PC-9 (cell line): Measurements from ENCODE around the gene ZNF628. TPM values are rescaled to one million over a fixed set of nuclear protein-coding genes. Genes with fewer than 3 reads are reported as not detected.

Experiments used
- BruUV-seq: library from RNA; stranded (reverse); fragments of 400-500 nt; replicated peaks from 2 replicates; lab custom pipeline; 2021; lab: Mats Ljungman, UMichigan
- CTCF ChIA-PET: fragments of 300-600 bp; sonication (Branson Sonifier 250); formaldehyde crosslinking; loops from one replicate; lab custom pipeline; 2022; ENCODE audit warnings: antibody characterized with exemption; lab: Charles Lee
- POLR2A ChIA-PET: fragments of 300-600 bp; sonication (Branson Sonifier 250); formaldehyde crosslinking; loops from one replicate; lab custom pipeline; 2022; ENCODE audit warnings: antibody characterized with exemption; ENCODE audit not compliant: unreplicated experiment; lab: Charles Lee
- DNase-seq, 2 experiments: peaks; one replicate each; pipeline versions ENCODE4 v3.0.0 to v3.0.0-alpha.2; 2015 to 2022; ENCODE audit warnings: mixed read lengths in 1 of 2
- H2AFZ ChIP-seq: fragments of 200-600 bp; sonication (generic); 2 replicates; pipeline ENCODE4 v1.8.1; 2017; ENCODE audit warnings: antibody characterized with exemption
- H3F3A ChIP-seq: fragments of 200-600 bp; sonication (generic); 2 replicates; pipeline ENCODE4 v1.8.1; 2017; ENCODE audit warnings: antibody characterized with exemption, mild to moderate bottlenecking, low read depth; ENCODE audit not compliant: insufficient read depth
- H3K27ac ChIP-seq: fragments of 200-600 bp; sonication (generic); 2 replicates; pipeline ENCODE4 v1.6.1; 2016; ENCODE audit warnings: mixed run types
- H3K27me3 ChIP-seq: fragments of 200-600 bp; sonication (generic); 2 replicates; pipeline ENCODE4 v1.6.1; 2016; ENCODE audit warnings: low read depth, mixed run types; ENCODE audit not compliant: insufficient read depth
- H3K36me3 ChIP-seq: fragments of 200-600 bp; sonication (generic); 2 replicates; pipeline ENCODE4 v1.6.1; 2016; ENCODE audit warnings: low read depth, mixed run types
- H3K4me1 ChIP-seq: fragments of 200-600 bp; sonication (generic); replicated peaks from 2 replicates; pipeline ENCODE4 v1.6.1; 2016; ENCODE audit warnings: mixed run types; ENCODE audit not compliant: insufficient read depth
- H3K4me2 ChIP-seq: fragments of 200-600 bp; sonication (generic); 2 replicates; pipeline ENCODE4 v1.6.1; 2017; ENCODE audit warnings: mixed run types
- H3K4me3 ChIP-seq: fragments of 200-600 bp; sonication (generic); 2 replicates; pipeline ENCODE4 v1.6.1; 2016; ENCODE audit warnings: mixed run types
- H3K79me2 ChIP-seq: fragments of 200-600 bp; sonication (generic); 2 replicates; pipeline ENCODE4 v1.6.1; 2017; ENCODE audit warnings: low read depth, mixed run types
- H3K9me2 ChIP-seq: fragments of 200-600 bp; sonication (generic); 2 replicates; pipeline ENCODE4 v1.8.1; 2017; ENCODE audit warnings: mild to moderate bottlenecking; ENCODE audit not compliant: insufficient read depth
- H3K9me3 ChIP-seq: fragments of 200-600 bp; sonication (generic); 2 replicates; pipeline ENCODE4 v1.8.1; 2016; ENCODE audit warnings: low read depth; ENCODE audit not compliant: insufficient read depth
- H4K20me1 ChIP-seq: fragments of 200-600 bp; sonication (generic); 2 replicates; pipeline ENCODE4 v1.8.1; 2017; ENCODE audit not compliant: insufficient read depth
- CTCF ChIP-seq: fragments of 200-600 bp; sonication (generic); conservative IDR thresholded peaks from 2 replicates; pipeline ENCODE4 v1.6.1; 2017; ENCODE audit warnings: mixed run types, antibody characterized with exemption, mild to moderate bottlenecking, moderate library complexity
- EZH2 ChIP-seq: fragments of 200-600 bp; sonication (generic); IDR thresholded peaks from 2 replicates; pipeline ENCODE4 v1.8.0; 2017; ENCODE audit warnings: antibody characterized with exemption, low read depth
- intact Hi-C: fragments of 100-400 bp; cut with micrococcal nuclease; formaldehyde crosslinking; loops from one replicate; pipeline ENCODE4 v1.10.0; 2022; ENCODE audit not compliant: unreplicated experiment
- total RNA-seq: library from RNA; stranded (reverse); gene quantifications from 2 replicates; pipeline ENCODE4 v1.2.3, GENCODE V29; 2021

Gene ZNF628
- total RNA-seq, 1 experiment from 2014 or later: 19.3 TPM

GRCh38 chr19:55449469-55449868 lies 26.9 kb upstream of the ZNF628 start:
- no peak for DNase-seq
- no peaks in the 10 kb centered on the region for H3K9me2 ChIP-seq
- H3K9me3 ChIP-seq: no peaks in the 10 kb centered on the region; the same call in 1 of the 2 replicates
- no peak overlapping the region for H3K4me2 ChIP-seq
- no peak for TF ChIP-seq CTCF
- TF ChIP-seq EZH2: no peak
- H3K27me3 ChIP-seq: peaks cover 24% of the 10 kb centered on the region
- no peak overlapping the region for H3K4me3 ChIP-seq
- BruUV-seq: no TSS peak
- H3K79me2 ChIP-seq: no peaks in the 10 kb centered on the region
- CTCF ChIA-PET: no interaction called here
- intact Hi-C loops: no loop called here
- no peak overlapping the region for H2AFZ ChIP-seq
- H3K36me3 ChIP-seq: no peaks in the 10 kb centered on the region
- peaks cover 30% of the 10 kb centered on the region for H3F3A ChIP-seq
- no peaks in the 10 kb centered on the region for H3K4me1 ChIP-seq
- H3K27ac ChIP-seq: no peak overlapping the region
- peaks cover 2% of the 10 kb centered on the region; the same call in 1 of the 2 replicates for H4K20me1 ChIP-seq
- POLR2A ChIA-PET: interaction anchor here (0.5 to 0.9 kb wide), 2 partner anchors 231 to 1557 kb away, joined by 3 to 8 read pairs; no protein-coding TSS in a partner anchor

- Histone ChIP-seq H2AFZ (no peak overlapping the region), H3K36me3 (no peaks in the 10 kb centered on the region), H3K27ac (no peak overlapping the region), H3K27me3 (peaks cover 9% of the 10 kb centered on the region), H3K4me2 (no peak overlapping the region), H3K9me2 (no peaks in the 10 kb centered on the region), H3K79me2 (no peaks in the 10 kb centered on the region), H3K4me3 (no peak overlapping the region), H4K20me1 (peaks cover 7% of the 10 kb centered on the region), H3K4me1 (no peaks in the 10 kb centered on the region), H3K9me3 (no peaks in the 10 kb centered on the region; the same call in 1 of the 2 replicates), H3F3A (peaks cover 29% of the 10 kb centered on the region)
- BruUV-seq: no TSS peak
- ChIA-PET POLR2A (no interaction called here), CTCF (interaction anchor here (0.6 kb wide), 1 partner anchor 310 kb away, joined by 4 read pairs; no protein-coding TSS in a partner anchor)
- DNase-seq: no peak
- TF ChIP-seq EZH2: no peak
- no peak for TF ChIP-seq CTCF
- intact Hi-C loops: no loop called here
These were observed 25.1 kb upstream of the ZNF628 start for GRCh38 chr19:55451163-55451964.

GRCh38 chr19:55451965-55452748 lies 24.3 kb upstream of the ZNF628 start:
- H3K9me2 ChIP-seq: no peaks in the 10 kb centered on the region
- BruUV-seq: no TSS peak
- H3F3A ChIP-seq: peaks cover 22% of the 10 kb centered on the region
- ChIA-PET POLR2A (no interaction called here), CTCF (interaction anchor here (0.6 kb wide), 1 partner anchor 311 kb away, joined by 4 read pairs; no protein-coding TSS in a partner anchor)
- no peak for DNase-seq
- no peaks in the 10 kb centered on the region for H3K79me2 ChIP-seq
- no peak overlapping the region for H3K4me2 ChIP-seq
- intact Hi-C loops: no loop called here
- H3K4me1 ChIP-seq: no peaks in the 10 kb centered on the region
- peaks cover 4% of the 10 kb centered on the region; the same call in 1 of the 2 replicates for H3K27me3 ChIP-seq
- no peak overlapping the region for H3K4me3 ChIP-seq
- TF ChIP-seq EZH2 (no peak), CTCF (no peak)
- no peak overlapping the region for H2AFZ ChIP-seq
- no peak overlapping the region for H3K27ac ChIP-seq
- H3K9me3 ChIP-seq: no peaks in the 10 kb centered on the region; the same call in 1 of the 2 replicates
- H4K20me1 ChIP-seq: peaks cover 14% of the 10 kb centered on the region
- H3K36me3 ChIP-seq: no peaks in the 10 kb centered on the region
